Measurements from ENCODE around the gene IGSF23. TPM values are rescaled to one million over a fixed set of nuclear protein-coding genes. Genes with fewer than 3 reads are reported as not detected.
"Not testable (repeated sequence)": the region's sequence is repeated elsewhere in the genome, so short reads cannot be mapped to it uniquely, and the experiment has no call there.

Gene IGSF23
- total and polyA plus RNA-seq, 5 donors, result not detected

- intact Hi-C loops (cut with DNase I); DNase-seq; H3K27ac ChIP-seq (ENCODE audit: low read length); H3K27me3 ChIP-seq (ENCODE audit: control insufficient read depth, insufficient read depth); ATAC-seq; H3K4me3 ChIP-seq (ENCODE audit: low read length); H3K4me1 ChIP-seq (ENCODE audit: control insufficient read depth, insufficient read depth, low read length); H3K9me3 ChIP-seq (ENCODE audit: control insufficient read depth, low read length): not testable (repeated sequence)
- WGBS, result 98% methylated on average over 2 of the region's 2 CpGs
Observed at GRCh38 chr19:44670027-44670426, 56.7 kb downstream of the IGSF23 start.

GRCh38 chr19:44671400-44671799 lies 58.0 kb downstream of the IGSF23 start, which contains the start of gene CEACAM19:
CEACAM19 (plus strand) TSS chr19:44671482; CDS start chr19:44671932, 450 bp downstream.
- no peak for ATAC-seq
- DNase-seq, result no peak
- Histone ChIP-seq H3K4me1 (ENCODE audit: control insufficient read depth, insufficient read depth, low read length) (no peaks in the 10 kb centered on the region), H3K27me3 (ENCODE audit: control insufficient read depth, insufficient read depth) (no peaks in the 10 kb centered on the region), H3K4me3 (ENCODE audit: low read length) (no peak within 1 kb of the TSS), H3K9me3 (ENCODE audit: control insufficient read depth, low read length) (no peaks in the 10 kb centered on the region), H3K27ac (ENCODE audit: low read length) (no peak within 1 kb of the TSS)
- 76% methylated on average over 2 of the region's 2 CpGs for WGBS
- intact Hi-C loops (cut with DNase I), result no loop called here

DNA sequence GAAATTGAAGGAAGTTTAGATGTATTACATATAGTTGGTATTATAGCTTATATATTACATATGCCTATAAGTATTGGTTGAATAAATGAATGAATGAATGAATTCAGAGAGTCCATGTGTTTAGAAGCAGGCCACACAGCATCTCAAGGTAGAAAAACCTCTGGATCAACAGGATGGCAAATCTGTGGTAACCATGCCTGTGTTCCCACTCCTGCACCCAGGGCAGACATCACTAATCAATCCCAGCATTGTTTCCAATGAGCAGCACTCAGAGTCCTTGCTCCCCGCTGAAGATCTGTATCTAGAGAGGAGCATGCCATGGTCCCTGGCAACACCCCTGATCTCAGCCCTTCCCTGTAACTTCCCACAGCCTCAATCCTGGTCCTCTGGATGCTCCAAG lies 58.9 kb downstream of the IGSF23 start:
- Histone ChIP-seq H3K27me3 (ENCODE audit: control insufficient read depth, insufficient read depth) (no peaks in the 10 kb centered on the region), H3K9me3 (ENCODE audit: control insufficient read depth, low read length) (no peaks in the 10 kb centered on the region), H3K27ac (ENCODE audit: low read length) (no peak overlapping the region), H3K4me3 (ENCODE audit: low read length) (no peak overlapping the region), H3K4me1 (ENCODE audit: control insufficient read depth, insufficient read depth, low read length) (no peaks in the 10 kb centered on the region)
- intact Hi-C loops (cut with DNase I), result no loop called here
- 68% methylated on average over 1 of the region's 1 CpG for WGBS
- ATAC-seq (no peak), DNase-seq (no peak)

- WGBS, result 90% methylated on average over 4 of the region's 4 CpGs
- Histone ChIP-seq H3K27ac (ENCODE audit: low read length) (no peak overlapping the region), H3K4me1 (ENCODE audit: control insufficient read depth, insufficient read depth, low read length) (no peaks in the 10 kb centered on the region), H3K4me3 (ENCODE audit: low read length) (no peak overlapping the region), H3K27me3 (ENCODE audit: control insufficient read depth, insufficient read depth) (no peaks in the 10 kb centered on the region), H3K9me3 (ENCODE audit: control insufficient read depth, low read length) (no peaks in the 10 kb centered on the region)
- ATAC-seq (no peak), DNase-seq (no peak)
- intact Hi-C loops (cut with DNase I), result no loop called here
Observed at GRCh38 chr19:44673510-44673909, 60.1 kb downstream of the IGSF23 start.

- no peaks in the 10 kb centered on the region for H3K9me3 ChIP-seq (ENCODE audit: control insufficient read depth, low read length)
- H3K27ac ChIP-seq (ENCODE audit: low read length), result no peak overlapping the region
- no peak overlapping the region for H3K4me3 ChIP-seq (ENCODE audit: low read length)
- intact Hi-C loops (cut with DNase I), result no loop called here
- 92% methylated on average over 6 of the region's 6 CpGs for WGBS
- H3K27me3 ChIP-seq (ENCODE audit: control insufficient read depth, insufficient read depth), result no peaks in the 10 kb centered on the region
- DNase-seq, result no peak
- no peak for ATAC-seq
- H3K4me1 ChIP-seq (ENCODE audit: control insufficient read depth, insufficient read depth, low read length), result no peaks in the 10 kb centered on the region
Observed at GRCh38 chr19:44675521-44675920, 62.2 kb downstream of the IGSF23 start.

DNA sequence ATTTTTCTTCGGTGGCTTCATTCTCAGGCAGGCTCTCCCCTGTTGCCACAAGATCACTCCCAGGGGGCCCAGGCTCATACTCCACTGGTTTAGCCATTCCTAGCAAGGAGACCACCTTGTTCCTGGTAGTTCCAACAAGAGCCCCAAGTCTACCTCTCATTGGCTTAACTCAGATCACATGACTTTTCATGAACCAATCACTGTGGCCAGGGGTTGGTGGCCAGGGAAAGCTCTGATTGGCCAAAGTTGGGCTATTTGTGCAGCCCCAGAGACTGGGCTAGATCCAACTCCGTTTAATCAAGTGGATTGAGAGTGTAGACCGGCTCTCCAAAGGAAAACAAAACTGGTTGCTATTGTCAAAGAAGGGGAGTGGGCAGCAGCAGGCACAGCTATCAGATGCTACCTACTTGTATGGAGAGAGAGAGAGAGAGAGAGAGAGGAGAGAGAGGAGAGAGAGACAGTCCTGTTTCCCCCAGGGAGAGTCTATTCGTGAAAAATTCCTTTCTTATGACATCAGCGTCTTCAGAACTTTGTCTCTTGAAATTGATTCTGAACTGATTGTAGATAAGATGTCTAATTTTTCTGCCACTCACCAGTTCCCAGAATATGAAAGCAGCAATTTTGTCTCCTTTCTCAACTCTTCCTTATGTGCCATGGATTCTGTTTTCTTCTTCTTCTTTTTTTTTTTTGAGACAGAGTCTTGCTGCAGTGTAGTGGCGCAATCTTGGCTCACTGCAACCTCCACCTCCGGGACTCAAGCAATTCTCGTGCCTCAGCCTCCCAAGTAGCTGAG lies 63.9 kb downstream of the IGSF23 start:
- 50% methylated on average over 8 of the region's 8 CpGs for WGBS
- ATAC-seq, result no peak
- H3K9me3 ChIP-seq (ENCODE audit: control insufficient read depth, low read length), result no peaks in the 10 kb centered on the region
- H3K4me1 ChIP-seq (ENCODE audit: control insufficient read depth, insufficient read depth, low read length), result no peaks in the 10 kb centered on the region
- intact Hi-C loops (cut with DNase I), result no loop called here
- DNase-seq, result no peak
- no peak overlapping the region for H3K4me3 ChIP-seq (ENCODE audit: low read length)
- H3K27ac ChIP-seq (ENCODE audit: low read length), result no peak overlapping the region
- H3K27me3 ChIP-seq (ENCODE audit: control insufficient read depth, insufficient read depth), result no peaks in the 10 kb centered on the region

GRCh38 chr19:44680536-44680935 lies 67.2 kb downstream of the IGSF23 start:
- Histone ChIP-seq H3K4me1 (ENCODE audit: control insufficient read depth, insufficient read depth, low read length) (no peaks in the 10 kb centered on the region), H3K4me3 (ENCODE audit: low read length) (no peak overlapping the region), H3K9me3 (ENCODE audit: control insufficient read depth, low read length) (no peaks in the 10 kb centered on the region), H3K27ac (ENCODE audit: low read length) (no peak overlapping the region), H3K27me3 (ENCODE audit: control insufficient read depth, insufficient read depth) (no peaks in the 10 kb centered on the region)
- ATAC-seq (no peak), DNase-seq (no peak)
- intact Hi-C loops (cut with DNase I), result no loop called here

DNA sequence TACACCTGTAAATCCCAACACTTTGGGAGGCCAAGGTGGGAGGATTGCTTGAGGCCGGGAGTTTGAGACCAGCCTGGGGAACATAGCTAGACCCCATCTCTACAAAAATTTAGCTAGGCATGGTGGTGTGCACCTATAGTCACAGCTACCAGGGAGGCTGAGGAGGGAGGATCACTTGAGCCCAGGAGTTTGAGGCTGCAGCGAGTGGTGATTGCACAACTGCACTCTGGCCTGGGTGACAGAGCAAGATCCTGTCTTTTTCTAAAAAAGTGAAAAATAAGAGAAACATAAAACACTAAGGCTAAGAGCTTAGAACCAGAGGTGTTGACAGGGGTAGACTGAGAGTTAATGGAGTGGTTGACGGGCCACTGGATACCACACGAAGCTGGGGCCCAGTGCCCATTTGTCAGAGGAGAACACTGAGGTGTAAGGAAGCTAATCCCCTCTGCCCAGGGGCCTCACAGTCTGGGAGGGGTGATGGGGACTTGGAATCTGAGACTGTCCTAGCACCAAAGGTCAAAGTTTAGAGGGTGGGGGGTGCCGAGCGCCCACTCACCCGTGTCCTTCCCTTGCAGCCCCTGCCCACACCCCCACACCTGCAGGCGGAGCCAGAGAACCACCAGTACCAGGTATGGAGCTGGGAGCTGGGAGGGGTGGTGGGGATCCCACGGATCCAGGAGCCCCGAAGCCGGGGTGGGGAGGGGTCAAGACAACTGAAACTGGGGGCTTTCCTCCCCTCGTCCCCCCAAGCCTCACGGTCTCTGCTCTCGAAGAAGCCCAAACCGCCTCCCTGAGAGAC lies 68.8 kb downstream of the IGSF23 start:
- Histone ChIP-seq H3K4me1 (ENCODE audit: control insufficient read depth, insufficient read depth, low read length) (no peaks in the 10 kb centered on the region), H3K9me3 (ENCODE audit: control insufficient read depth, low read length) (no peaks in the 10 kb centered on the region), H3K27me3 (ENCODE audit: control insufficient read depth, insufficient read depth) (no peaks in the 10 kb centered on the region), H3K27ac (ENCODE audit: low read length) (no peak overlapping the region), H3K4me3 (ENCODE audit: low read length) (no peak overlapping the region)
- 84% methylated on average over 15 of the region's 15 CpGs for WGBS
- DNase-seq, result no peak
- intact Hi-C loops (cut with DNase I), result no loop called here
- ATAC-seq, result no peak

DNA sequence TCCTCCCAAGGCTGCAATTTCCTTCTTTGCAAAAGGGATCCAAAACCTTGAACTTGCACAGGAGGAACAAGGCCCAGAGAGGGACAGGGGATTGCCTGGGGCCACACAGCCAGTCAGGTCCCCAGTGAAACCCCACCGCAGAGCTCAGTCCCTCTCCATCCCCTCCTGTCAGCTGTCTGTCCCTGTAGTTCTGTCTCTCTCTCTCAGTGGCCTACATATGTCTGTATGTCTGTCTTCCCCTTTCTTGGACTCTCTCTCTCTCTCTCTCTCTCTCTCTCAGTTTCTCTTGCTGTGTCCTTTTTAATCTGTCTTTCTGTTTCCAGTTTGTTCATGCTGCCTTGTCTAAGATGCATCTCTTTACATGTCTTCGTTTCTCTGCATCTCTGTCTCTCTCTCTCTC lies 69.4 kb downstream of the IGSF23 start:
- ATAC-seq, result no peak
- 91% methylated on average over 2 of the region's 2 CpGs for WGBS
- no peak overlapping the region for H3K27ac ChIP-seq (ENCODE audit: low read length)

GRCh38 chr19:44683434-44684210 lies 70.3 kb downstream of the IGSF23 start:
- no peaks in the 10 kb centered on the region for H3K9me3 ChIP-seq (ENCODE audit: control insufficient read depth, low read length)
- WGBS, result 73% methylated on average over 9 of the region's 9 CpGs
- H3K27ac ChIP-seq (ENCODE audit: low read length), result no peak overlapping the region
- no peak overlapping the region for H3K4me3 ChIP-seq (ENCODE audit: low read length)
- DNase-seq, result no peak
- intact Hi-C loops (cut with DNase I), result no loop called here
- ATAC-seq, result no peak
- no peaks in the 10 kb centered on the region for H3K27me3 ChIP-seq (ENCODE audit: control insufficient read depth, insufficient read depth)
- no peaks in the 10 kb centered on the region for H3K4me1 ChIP-seq (ENCODE audit: control insufficient read depth, insufficient read depth, low read length)

More for the DNA sequence above, 69.4 kb downstream of the IGSF23 start:
- Histone ChIP-seq H3K4me1 (ENCODE audit: control insufficient read depth, insufficient read depth, low read length) (no peaks in the 10 kb centered on the region), H3K27me3 (ENCODE audit: control insufficient read depth, insufficient read depth) (no peaks in the 10 kb centered on the region), H3K4me3 (ENCODE audit: low read length) (no peak overlapping the region), H3K9me3 (ENCODE audit: control insufficient read depth, low read length) (no peaks in the 10 kb centered on the region)
- DNase-seq, result no peak
- intact Hi-C loops (cut with DNase I), result no loop called here

- DNase-seq; H3K4me3 ChIP-seq (ENCODE audit: low read length); H3K9me3 ChIP-seq (ENCODE audit: control insufficient read depth, low read length); ATAC-seq; H3K27me3 ChIP-seq (ENCODE audit: control insufficient read depth, insufficient read depth); intact Hi-C loops (cut with DNase I); H3K4me1 ChIP-seq (ENCODE audit: control insufficient read depth, insufficient read depth, low read length): not testable (repeated sequence)
- WGBS, result 89% methylated on average over 3 of the region's 3 CpGs
- peak overlapping the region; percentile 26 for H3K27ac ChIP-seq (ENCODE audit: low read length)
Observed at GRCh38 chr19:44684396-44684795, 71.0 kb downstream of the IGSF23 start.

All from right cardiac atrium (tissue), 5 donors.